OCI-LY3 (cell line): Measurements from ENCODE around the gene ARHGEF38.

Experiments used
- H2AFZ ChIP-seq: fragments of 200-600, 300-600 bp; shearing (Covaris generic); 2 replicates; pipeline ENCODE4 v1.6.0; 2014; ENCODE audit warnings: antibody characterized with exemption, low read depth, low read length
- H3K27ac ChIP-seq: fragments of 200-600, 300-600 bp; sonication (generic); 2 replicates; pipeline ENCODE4 v1.5.1; 2014; ENCODE audit warnings: mild to moderate bottlenecking, low read length, moderate library complexity, mixed read lengths
- H3K27me3 ChIP-seq: fragments of 200-600, 300-600 bp; sonication (generic); 2 replicates; pipeline ENCODE4 v1.6.1; 2014; ENCODE audit warnings: low read depth, low read length, mixed read lengths
- H3K36me3 ChIP-seq: fragments of 200-600, 300-600 bp; sonication (generic); replicated peaks from 2 replicates; pipeline ENCODE3; 2014; ENCODE audit warnings: low read depth, low read length, mixed read lengths
- H3K4me1 ChIP-seq: fragments of 300-600, 200-600 bp; sonication (generic); 2 replicates; pipeline ENCODE4 v1.6.1; 2014; ENCODE audit warnings: low read length, mixed read lengths
- H3K4me2 ChIP-seq: fragments of 200-600, 300-600 bp; sonication (generic); 2 replicates; pipeline ENCODE4 v1.6.1; 2014; ENCODE audit warnings: low read length, mixed read lengths
- H3K4me3 ChIP-seq: fragments of 300-600, 200-600 bp; sonication (generic); 2 replicates; pipeline ENCODE4 v1.5.1; 2014; ENCODE audit warnings: antibody characterized with exemption, mild to moderate bottlenecking, low read length, moderate library complexity
- H3K79me2 ChIP-seq: fragments of 300-600, 200-600 bp; shearing (Covaris generic); 2 replicates; pipeline ENCODE4 v1.6.1; 2014; ENCODE audit warnings: mild to moderate bottlenecking, low read length, mixed read lengths
- H3K9ac ChIP-seq: fragments of 300-600, 200-600 bp; shearing (Covaris generic); 2 replicates; pipeline ENCODE4 v1.6.0; 2014; ENCODE audit warnings: mild to moderate bottlenecking, low read length, moderate library complexity
- H3K9me3 ChIP-seq: fragments of 200-600, 300-600 bp; shearing (Covaris generic); 2 replicates; pipeline ENCODE4 v1.6.1; 2014; ENCODE audit warnings: low read length, mixed read lengths; ENCODE audit not compliant: insufficient read depth
- H4K20me1 ChIP-seq: fragments of 200-600, 300-600 bp; sonication (generic); 2 replicates; pipeline ENCODE4 v1.6.1; 2016; ENCODE audit warnings: low read length, mixed read lengths; ENCODE audit not compliant: insufficient read depth
- EZH2phosphoT487 ChIP-seq: fragments of 200-600 bp; shearing (Covaris generic); IDR thresholded peaks from 2 replicates; pipeline ENCODE4 v1.6.1; 2018; ENCODE audit warnings: antibody characterized with exemption, mixed run types, low read depth
- TF ChIP-seq, protein P1 (sequence below): fragments of 200-600, 300-600 bp; sonication (generic); IDR thresholded peaks from 2 replicates; pipeline ENCODE4 v1.5.1; 2014; ENCODE audit warnings: antibody characterized with exemption, low read length, low read depth

The ARHGEF38 gene

DNA sequence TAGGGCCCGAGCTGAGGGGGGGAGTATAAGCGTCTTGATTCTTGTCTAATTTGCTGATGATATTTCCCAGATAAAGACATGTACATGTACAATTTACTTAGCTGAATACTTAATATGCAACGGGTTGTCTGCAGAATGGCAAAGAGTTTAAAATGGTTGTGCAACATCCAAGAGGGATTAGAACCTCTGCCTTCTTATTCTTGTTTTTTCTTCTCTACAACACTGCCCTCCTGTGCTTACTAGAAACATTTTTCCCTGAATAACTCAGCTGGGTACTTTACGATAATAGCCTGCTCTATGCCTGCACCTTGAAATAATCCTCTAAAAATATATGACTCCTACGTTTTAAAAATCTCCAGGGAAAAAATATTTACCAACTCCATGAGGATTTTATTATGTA is 114.3 kb downstream of the ARHGEF38 start:
- H3K27ac ChIP-seq, result no peak overlapping the region
- H3K4me3 ChIP-seq, result no peak overlapping the region
- H3K4me1 ChIP-seq, result peaks cover 7% of the 10 kb centered on the region
- no peak overlapping the region for H3K9ac ChIP-seq
- TF ChIP-seq, protein P1, sequence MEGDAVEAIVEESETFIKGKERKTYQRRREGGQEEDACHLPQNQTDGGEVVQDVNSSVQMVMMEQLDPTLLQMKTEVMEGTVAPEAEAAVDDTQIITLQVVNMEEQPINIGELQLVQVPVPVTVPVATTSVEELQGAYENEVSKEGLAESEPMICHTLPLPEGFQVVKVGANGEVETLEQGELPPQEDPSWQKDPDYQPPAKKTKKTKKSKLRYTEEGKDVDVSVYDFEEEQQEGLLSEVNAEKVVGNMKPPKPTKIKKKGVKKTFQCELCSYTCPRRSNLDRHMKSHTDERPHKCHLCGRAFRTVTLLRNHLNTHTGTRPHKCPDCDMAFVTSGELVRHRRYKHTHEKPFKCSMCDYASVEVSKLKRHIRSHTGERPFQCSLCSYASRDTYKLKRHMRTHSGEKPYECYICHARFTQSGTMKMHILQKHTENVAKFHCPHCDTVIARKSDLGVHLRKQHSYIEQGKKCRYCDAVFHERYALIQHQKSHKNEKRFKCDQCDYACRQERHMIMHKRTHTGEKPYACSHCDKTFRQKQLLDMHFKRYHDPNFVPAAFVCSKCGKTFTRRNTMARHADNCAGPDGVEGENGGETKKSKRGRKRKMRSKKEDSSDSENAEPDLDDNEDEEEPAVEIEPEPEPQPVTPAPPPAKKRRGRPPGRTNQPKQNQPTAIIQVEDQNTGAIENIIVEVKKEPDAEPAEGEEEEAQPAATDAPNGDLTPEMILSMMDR, result peak; percentile 64
- TF ChIP-seq EZH2phosphoT487, result no peak
- H4K20me1 ChIP-seq, result no peaks in the 10 kb centered on the region
- H3K27me3 ChIP-seq, result no peaks in the 10 kb centered on the region
- no peak overlapping the region for H2AFZ ChIP-seq
- H3K9me3 ChIP-seq, result no peaks in the 10 kb centered on the region
- H3K79me2 ChIP-seq, result no peaks in the 10 kb centered on the region
- H3K4me2 ChIP-seq, result no peak overlapping the region
- H3K36me3 ChIP-seq, result no peaks in the 10 kb centered on the region

DNA sequence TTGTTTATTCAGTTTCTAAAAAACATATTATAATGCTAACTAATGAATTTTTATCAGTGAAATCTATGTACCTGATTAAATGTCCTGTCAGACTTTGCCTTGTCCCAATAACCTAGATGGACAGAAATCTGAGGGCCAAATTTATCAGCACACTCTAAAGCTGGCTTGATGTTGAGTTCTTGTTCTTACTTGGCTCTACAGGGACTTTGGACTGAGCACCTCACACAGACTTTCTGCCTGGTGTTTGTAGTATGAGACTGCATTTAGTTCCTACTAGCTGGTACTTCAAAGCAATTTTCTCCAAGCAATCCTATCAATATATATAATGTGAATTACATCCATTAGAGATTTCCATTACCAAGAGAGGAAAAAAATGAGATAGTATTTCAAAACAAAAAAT is 118.3 kb downstream of the ARHGEF38 start:
- Histone ChIP-seq H3K79me2 (no peaks in the 10 kb centered on the region), H3K36me3 (no peaks in the 10 kb centered on the region)
- no peak for TF ChIP-seq EZH2phosphoT487
- TF ChIP-seq, protein P1, result no peak

GRCh38 chr4:105671301-105671700 is 118.9 kb downstream of the ARHGEF38 start:
- H3K36me3 ChIP-seq, result no peaks in the 10 kb centered on the region
- no peaks in the 10 kb centered on the region for H3K79me2 ChIP-seq
- no peak overlapping the region for H3K4me3 ChIP-seq
- no peak for TF ChIP-seq EZH2phosphoT487
- H2AFZ ChIP-seq, result no peak overlapping the region
- no peaks in the 10 kb centered on the region for H3K9me3 ChIP-seq
- H3K9ac ChIP-seq, result no peak overlapping the region
- H4K20me1 ChIP-seq, result no peaks in the 10 kb centered on the region
- H3K4me1 ChIP-seq, result no peaks in the 10 kb centered on the region
- no peaks in the 10 kb centered on the region for H3K27me3 ChIP-seq
- no peak overlapping the region for H3K4me2 ChIP-seq
- no peak overlapping the region for H3K27ac ChIP-seq

More for the DNA sequence above, 118.3 kb downstream of the ARHGEF38 start:
- Histone ChIP-seq H3K4me1 (no peaks in the 10 kb centered on the region), H2AFZ (no peak overlapping the region), H3K27me3 (no peaks in the 10 kb centered on the region), H3K9ac (no peak overlapping the region), H3K9me3 (no peaks in the 10 kb centered on the region), H3K4me2 (no peak overlapping the region), H3K4me3 (no peak overlapping the region), H3K27ac (no peak overlapping the region), H4K20me1 (no peaks in the 10 kb centered on the region)

- no peak for TF ChIP-seq EZH2phosphoT487
- TF ChIP-seq, protein P1, result no peak
- H3K27ac ChIP-seq, result no peak overlapping the region
- H4K20me1 ChIP-seq, result no peaks in the 10 kb centered on the region
- no peaks in the 10 kb centered on the region for H3K36me3 ChIP-seq
- no peak overlapping the region for H2AFZ ChIP-seq
- H3K4me1 ChIP-seq, result no peaks in the 10 kb centered on the region
- no peaks in the 10 kb centered on the region for H3K9me3 ChIP-seq
- H3K79me2 ChIP-seq, result no peaks in the 10 kb centered on the region
- no peak overlapping the region for H3K9ac ChIP-seq
- no peak overlapping the region for H3K4me3 ChIP-seq
- H3K27me3 ChIP-seq, result no peaks in the 10 kb centered on the region
- no peak overlapping the region for H3K4me2 ChIP-seq
Observed at GRCh38 chr4:105674011-105674410, 121.6 kb downstream of the ARHGEF38 start.

- H3K4me3 ChIP-seq, result no peak overlapping the region
- H2AFZ ChIP-seq, result no peak overlapping the region
- no peaks in the 10 kb centered on the region for H3K9me3 ChIP-seq
- no peaks in the 10 kb centered on the region for H4K20me1 ChIP-seq
- H3K36me3 ChIP-seq, result peaks cover 2% of the 10 kb centered on the region
- no peak overlapping the region for H3K27ac ChIP-seq
- no peaks in the 10 kb centered on the region for H3K4me1 ChIP-seq
- no peak for TF ChIP-seq EZH2phosphoT487
- TF ChIP-seq, protein P1, result no peak
- H3K4me2 ChIP-seq, result no peak overlapping the region
- H3K27me3 ChIP-seq, result no peaks in the 10 kb centered on the region
- H3K79me2 ChIP-seq, result no peaks in the 10 kb centered on the region
- H3K9ac ChIP-seq, result no peak overlapping the region
Observed at GRCh38 chr4:105677709-105678108, 125.3 kb downstream of the ARHGEF38 start.
